ENCODE data around the gene MFGE8.

The MFGE8 gene

DNA sequence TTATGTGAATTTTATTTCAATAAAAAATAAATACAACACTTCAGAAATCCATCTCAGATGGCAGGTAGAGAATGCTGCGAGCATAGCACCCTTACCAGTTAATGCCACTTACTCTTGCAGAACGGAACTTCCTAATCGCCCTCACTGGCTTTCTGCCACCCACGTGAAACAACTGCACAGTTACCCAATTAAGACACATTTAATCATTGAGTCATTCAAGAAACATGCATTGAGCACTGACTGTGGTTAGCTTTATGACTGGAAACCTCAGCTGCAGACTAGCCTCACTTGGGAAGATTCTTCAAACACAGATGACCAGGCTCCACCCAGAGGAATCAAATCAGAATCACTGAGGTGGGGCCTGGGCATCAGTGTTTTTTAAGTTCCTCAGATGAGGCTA lies 5.6 kb upstream of the MFGE8 start:
- peak; percentile 94 for DNase-seq (ENCODE audit: low spot score)

GRCh38 chr15:88917760-88918159 lies 4.6 kb upstream of the MFGE8 start:
- no peak for DNase-seq (ENCODE audit: low spot score)

GRCh38 chr15:88915354-88915753 lies 2.2 kb upstream of the MFGE8 start:
- DNase-seq (ENCODE audit: low spot score) = no peak

DNA sequence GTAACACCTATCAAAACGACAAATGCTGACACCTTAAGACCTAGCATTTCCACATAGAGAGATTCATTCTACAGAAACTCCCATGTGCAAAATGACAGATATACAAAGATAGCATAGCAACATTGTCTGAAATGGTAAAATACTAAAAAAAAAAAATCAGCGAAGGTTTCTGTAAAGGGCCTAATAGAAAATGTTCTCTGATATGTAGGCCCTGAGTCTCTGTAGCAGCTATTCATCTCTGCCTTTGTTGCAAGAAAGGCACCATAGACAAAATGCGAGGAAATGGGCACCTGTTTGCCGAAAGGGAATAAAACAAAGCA lies 631 bp upstream of the MFGE8 start:
- no peak for DNase-seq (ENCODE audit: low spot score)

DNA sequence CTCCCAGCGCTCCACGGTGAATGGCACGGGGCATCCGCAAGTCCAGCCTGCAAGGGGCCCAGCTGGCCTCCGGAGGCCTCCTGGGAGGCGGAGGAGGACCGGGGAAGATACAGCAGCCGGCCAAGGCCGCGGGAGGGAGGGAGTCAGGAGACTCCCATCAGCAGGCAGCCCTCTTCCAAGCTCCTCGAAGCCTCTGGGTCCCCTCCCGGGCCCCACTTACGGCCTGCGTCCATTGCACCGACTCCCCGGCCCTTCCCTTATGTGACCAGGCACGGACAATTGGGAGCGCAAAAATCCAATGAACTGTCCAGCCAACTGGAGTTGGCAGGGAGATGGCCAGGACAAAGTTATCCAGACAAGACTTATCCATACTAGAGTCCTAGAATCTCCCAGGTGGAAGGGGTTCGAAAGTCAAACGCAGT lies 668 bp downstream of the MFGE8 start:
- DNase-seq (ENCODE audit: low spot score) = no peak

- DNase-seq (ENCODE audit: low spot score) = peak; percentile 2
These were observed 1.4 kb downstream of the MFGE8 start for GRCh38 chr15:88911766-88912118.

DNA sequence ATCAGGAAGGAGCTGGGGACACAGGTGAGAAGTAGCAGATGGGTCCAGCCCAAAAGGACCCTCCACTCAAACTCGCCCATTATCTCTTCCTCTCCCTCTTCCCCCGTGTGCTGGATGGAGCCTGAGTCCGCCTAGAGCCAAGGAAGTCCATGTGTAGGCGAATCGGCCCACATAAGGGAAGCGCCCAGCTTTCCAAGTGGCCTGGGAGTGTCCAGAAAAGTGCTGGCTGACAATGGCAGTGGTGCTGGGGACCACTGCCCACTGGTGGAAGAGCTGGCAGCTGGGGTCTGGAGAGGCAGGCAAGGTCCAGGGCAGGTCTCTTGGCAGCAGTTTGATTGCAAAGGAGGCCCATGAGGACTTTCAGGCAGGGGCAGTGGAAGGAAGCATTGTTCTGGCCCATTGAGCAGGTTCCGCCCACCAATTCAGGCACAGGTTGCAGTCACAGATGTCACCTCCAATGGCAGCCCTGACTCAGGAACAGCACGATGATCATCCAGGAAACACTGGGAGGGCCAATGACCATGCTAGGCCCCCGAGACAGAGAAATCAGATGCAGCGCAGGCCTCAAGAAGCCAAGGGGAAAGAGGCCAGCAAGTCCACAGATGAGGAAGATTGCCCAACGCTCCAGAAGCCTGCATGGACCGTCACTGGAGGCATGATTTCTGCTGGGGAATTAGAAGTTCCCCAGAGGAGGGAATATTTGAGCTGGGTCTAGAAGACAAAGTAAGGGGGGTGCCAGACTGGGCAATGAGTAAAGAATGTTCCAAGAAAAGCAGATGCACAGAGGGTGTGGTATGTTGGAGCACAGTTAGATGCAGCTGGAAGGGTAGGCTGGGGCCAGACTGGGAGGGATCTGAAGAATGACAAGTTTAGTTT lies 3.0 kb downstream of the MFGE8 start:
- DNase-seq (ENCODE audit: low spot score) = no peak

- no peak for DNase-seq (ENCODE audit: low spot score)
These were observed 4.2 kb downstream of the MFGE8 start for GRCh38 chr15:88908697-88909621.

- DNase-seq (ENCODE audit: low spot score) = no peak
These were observed 5.1 kb downstream of the MFGE8 start for GRCh38 chr15:88908123-88908522.

DNA sequence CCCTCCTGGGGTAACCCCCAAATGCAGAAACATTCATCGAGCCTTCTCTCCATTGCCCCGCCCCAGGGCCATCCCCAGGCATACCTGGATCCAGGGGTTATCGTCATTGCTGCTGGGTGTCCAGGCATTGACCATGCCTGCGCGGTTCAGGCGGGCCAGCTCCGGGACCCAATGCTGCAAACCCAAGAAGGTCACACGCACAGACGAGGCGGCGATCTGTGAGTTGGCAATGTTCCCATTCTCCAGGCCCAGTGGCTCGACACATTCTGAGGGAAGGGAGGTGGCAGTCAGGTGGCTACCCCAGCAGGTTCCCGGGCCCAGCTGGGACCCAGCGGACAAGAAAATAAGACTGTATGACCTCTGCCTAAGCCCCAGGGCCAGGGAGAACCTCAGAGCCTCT lies 6.1 kb downstream of the MFGE8 start:
- DNase-seq (ENCODE audit: low spot score) = no peak

GRCh38 chr15:88906551-88906950 lies 6.6 kb downstream of the MFGE8 start:
- DNase-seq (ENCODE audit: low spot score) = no peak

DNA sequence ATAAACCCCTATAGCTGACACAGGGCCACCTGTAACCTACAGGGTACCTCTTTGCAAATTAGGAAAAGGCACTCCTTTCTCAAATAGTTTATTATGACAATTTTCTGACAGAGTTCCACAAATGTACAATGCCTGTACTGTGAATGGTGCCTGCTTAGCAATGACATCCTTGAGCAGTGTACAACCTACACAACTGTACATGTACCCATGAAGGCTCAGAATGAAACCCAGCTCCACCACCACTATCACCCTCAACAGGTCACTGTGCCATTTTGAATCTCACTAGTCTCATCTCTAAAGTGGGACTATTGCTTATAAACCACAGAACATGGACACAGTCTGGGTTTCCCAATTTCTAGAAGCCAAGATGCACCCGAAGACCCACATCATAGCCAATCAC lies 7.0 kb downstream of the MFGE8 start:
- no peak for DNase-seq (ENCODE audit: low spot score)

DNA sequence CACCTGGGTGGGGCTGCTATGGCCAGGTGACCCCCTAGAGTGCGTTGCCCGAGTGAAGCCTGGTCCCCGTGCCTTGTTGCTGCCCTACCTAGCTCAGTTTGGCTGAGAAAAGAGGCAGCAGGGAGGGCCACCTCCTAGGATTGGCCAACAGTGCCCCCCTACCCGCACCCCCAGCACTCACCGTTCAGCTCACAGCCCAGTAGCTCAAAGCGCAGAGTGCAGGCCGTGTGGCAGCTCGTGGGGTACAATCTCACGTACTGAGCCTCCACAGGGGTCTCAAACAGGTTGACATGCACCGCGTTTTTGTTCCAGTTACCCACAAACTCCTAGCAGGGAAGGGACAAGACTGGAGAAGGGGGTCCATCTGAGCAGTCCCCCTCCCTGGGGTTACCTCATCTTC lies 7.6 kb downstream of the MFGE8 start:
- DNase-seq (ENCODE audit: low spot score) = no peak

DNA sequence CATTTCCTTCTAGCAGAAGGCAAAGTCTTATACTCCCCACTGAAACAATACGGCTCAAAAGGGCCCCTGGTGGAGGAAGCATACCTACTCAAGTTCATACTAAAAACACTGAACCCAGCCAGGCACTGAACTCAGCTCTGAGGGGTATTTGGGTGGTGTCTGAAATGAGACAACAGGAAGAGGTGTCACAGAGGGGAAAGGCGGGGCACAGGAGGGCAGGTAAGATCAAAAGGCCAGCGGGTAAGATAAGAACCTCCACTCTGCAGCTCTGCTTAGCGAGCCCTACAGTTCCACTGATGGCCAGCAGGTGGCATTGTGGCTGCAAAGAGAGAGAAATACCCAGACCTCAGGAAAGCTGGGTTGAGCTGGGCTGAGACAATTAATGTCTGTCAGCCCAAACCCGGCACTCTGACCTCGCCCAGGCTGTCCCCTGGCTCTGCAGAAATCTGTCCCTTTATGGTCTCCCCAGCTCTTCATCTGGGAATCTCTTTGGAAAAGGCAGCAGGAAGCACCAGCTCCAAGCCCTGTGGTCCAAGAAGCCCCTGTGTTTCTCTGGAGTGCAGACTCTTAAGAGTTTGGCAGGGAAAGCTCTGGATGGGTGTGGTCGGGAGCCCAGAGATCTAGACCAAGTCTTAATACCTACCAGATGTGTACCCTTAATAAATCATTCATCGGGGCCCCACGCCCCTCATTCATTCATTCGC lies 8.4 kb downstream of the MFGE8 start:
- DNase-seq (ENCODE audit: low spot score) = peak; percentile 85

DNA sequence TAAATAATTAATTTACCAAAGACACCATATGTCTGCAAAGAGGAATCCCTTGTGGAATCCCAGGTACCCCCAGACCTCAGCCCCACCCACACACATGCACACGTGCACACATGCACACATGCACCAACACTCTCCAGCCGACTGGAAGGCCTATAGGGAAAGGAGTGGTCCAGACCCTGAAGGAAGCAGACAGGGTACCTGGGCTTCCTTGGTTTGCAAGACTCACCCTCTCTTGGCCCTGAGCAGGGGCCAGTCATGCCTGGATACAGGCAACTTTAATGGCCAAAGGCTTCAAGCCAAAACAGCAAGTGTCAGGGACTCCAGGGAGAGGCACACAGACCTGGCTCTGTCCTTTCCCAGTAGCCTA lies 8.9 kb downstream of the MFGE8 start:
- DNase-seq (ENCODE audit: low spot score) = no peak

DNA sequence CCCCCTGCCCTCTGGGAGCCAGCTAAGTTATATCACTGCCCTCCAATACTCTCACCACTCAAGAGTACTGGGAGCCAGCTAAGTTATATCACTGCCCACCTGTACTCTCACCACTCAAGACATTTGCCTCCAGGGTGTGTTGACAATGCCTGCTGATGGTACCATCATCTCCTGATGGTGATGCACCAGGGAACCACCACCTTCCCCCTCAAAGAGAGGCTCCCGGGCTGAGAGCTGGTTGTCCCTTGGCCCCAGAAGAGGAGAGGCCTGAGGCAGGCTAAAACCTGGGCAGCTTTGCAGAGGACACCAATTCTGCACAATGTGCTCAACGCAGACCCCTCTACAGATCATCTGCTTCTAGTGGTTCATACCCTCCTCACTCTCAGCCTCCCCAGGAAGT lies 10.3 kb downstream of the MFGE8 start:
- no peak for DNase-seq (ENCODE audit: low spot score)

- DNase-seq (ENCODE audit: low spot score) = no peak
These were observed 10.9 kb downstream of the MFGE8 start for GRCh38 chr15:88902221-88902835.

DNA sequence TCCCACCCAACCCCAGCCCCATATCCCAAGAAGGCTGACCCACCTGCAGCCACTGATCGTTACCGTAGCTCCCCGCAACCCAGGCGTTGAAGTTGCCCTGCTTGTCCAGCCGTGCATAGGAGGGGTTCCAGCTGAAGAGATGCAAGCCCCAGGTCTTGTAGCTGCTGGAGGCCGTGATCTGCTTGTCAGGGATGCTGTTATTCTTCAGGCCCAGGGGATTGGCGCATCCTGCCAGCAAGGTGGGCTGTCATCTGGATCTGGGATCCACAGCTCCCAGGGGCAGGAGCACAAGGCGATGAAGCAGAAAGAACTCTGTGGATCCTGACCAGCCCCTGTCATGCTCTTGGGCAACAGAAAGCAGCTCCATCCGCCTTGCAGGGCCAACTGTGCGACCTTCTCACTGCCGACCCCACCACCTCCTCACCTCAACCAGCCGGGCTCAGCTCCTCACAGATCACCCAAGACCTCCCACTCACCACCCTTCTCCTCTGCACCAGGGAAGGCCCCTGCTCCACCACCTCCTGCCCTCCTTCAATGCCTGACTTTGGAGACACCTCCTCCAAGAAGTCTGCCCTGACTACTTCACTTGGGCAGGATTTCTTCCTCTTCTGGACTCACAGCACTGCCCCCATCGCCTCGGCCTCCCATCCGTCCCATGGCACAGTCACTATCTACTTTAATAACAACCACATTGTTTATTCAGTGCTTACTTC lies 11.5 kb downstream of the MFGE8 start:
- no peak for DNase-seq (ENCODE audit: low spot score)

DNA sequence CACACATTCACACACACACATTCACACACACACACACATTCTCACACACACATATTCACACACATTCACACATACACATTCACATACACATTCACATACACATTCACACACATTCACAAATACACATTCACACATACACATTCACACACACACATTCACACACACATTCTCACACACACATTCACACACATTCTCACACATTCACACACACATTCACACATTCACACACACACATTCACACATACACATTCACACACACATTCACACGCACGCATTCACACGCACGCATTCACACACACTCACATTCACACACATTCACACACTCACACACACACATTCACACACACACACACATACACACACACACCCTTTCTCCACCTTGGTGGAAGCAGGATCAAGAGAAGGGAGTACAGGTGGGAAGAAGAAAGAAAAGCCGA lies 12.2 kb downstream of the MFGE8 start:
- DNase-seq (ENCODE audit: low spot score) = no peak

- peak; percentile 57 for DNase-seq (ENCODE audit: low spot score)
These were observed 12.7 kb downstream of the MFGE8 start for GRCh38 chr15:88900309-88900981.

DNA sequence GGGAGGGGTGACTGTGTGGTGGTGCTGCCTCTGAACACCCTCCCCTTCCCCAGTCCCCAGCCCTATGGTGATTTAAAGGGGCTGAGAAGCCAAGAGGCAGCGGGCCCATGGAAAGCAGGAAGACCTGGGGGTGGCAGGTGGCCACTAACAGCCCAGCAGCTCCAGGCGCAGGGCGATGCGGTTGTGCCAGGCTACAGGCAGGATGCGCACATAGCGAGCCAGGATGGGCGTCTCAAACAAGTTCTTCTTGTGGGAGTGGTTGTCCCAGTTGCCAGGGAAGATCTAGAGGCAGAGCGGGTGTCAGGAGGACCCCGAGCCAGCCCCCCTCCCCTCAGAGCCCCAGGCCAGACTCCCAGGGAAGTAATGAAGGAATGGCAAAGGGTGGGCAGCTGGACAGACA lies 13.9 kb downstream of the MFGE8 start:
- no peak for DNase-seq (ENCODE audit: low spot score)
